GM19240 (cell line): ENCODE results near the gene AIM2.
"Not testable (repeated sequence)": the region's sequence is repeated elsewhere in the genome, so short reads cannot be mapped to it uniquely, and the experiment has no call there.

Source experiments
- DNase-seq: peaks from one replicate; pipeline ENCODE4 v3.0.0; 2011; ENCODE audit warnings: low spot score; ENCODE audit not compliant: insufficient read length

The AIM2 gene, protein sequence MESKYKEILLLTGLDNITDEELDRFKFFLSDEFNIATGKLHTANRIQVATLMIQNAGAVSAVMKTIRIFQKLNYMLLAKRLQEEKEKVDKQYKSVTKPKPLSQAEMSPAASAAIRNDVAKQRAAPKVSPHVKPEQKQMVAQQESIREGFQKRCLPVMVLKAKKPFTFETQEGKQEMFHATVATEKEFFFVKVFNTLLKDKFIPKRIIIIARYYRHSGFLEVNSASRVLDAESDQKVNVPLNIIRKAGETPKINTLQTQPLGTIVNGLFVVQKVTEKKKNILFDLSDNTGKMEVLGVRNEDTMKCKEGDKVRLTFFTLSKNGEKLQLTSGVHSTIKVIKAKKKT

DNA sequence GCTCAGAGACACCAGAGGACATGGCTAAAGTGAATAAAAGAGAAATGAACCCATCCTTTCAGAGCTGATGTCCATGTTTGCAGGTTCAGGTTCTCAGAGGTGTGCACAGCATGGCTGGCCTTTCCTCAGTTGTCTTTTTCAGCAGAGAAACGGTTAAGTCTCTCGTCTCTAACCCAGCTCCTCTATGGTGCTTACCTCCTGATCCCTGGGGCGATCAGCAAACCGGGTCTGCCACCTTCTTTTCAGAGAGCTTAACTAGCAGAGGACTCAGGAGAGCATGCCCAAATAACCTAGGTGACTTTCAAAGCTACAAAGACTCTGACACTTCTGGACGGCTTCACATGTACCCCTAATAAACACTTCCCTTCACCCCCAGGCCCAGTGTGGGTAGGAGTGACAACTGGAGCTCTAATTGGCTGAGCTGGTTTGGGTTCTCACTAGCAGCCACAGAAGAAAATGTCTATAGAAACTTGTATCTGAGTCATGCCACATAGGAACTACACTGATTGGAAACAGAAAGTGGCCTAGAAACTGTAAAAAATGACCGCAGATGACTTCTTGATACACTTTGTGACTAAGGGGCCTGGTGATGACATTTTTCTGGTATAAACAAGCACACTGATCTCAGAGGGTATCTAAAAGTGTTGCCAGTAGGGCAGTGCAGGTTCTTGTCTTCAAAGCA lies at the start of gene AIM2:
TSS of gene AIM2 (minus strand) at position 329 of the 682 bp plus-strand sequence. CDS start 3,267 bp downstream, outside the sequence.
- peak; percentile 38 for DNase-seq

DNA sequence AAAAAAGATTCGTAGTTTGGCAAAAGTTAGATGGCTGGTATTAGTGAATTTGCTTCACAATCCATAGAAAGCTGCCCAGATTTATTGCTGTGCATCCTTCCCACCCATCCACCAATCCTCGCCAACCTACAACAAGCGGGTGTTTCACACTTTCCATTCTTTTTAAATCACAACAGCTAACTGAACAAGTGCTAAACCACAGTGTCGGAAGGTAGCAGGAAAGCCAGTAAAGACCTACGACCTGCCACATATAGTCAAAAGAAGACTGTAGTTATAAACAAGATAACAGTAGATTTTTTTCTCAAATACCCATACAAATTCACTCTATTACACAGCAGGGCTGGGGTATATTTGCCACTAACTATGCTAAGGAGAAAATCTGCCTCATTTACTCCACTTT lies 47.0 kb upstream of the AIM2 start:
- DNase-seq: no peak

DNA sequence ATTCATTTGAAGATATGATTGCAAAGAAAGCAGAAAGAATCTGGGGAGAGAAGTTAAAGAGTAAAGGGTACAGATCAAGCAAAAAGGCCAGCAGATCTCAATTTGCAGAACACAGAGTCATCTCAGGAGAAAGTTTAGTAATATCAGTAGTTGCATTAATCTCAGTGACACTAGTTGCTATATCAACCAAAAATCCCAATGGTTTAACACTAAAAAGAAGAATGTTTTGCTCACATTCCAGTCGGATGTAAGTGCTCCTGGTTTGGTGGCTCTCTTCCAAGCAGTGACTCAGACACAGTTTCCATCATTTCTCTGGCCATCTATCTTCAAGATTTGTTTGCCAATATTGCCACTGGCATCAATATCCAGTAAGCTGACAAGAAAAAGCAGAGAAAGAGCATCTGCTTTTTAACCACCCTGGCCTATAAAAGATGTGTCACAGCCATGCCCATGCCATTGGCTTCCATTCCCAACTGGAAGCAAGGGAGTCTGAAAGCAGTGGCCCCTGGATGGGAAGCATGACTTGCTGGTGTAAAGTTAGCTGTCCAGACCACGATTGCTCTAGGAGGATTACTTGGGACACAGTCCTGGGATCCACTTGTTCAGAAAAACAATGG lies 45.5 kb upstream of the AIM2 start:
- peak; percentile 11 for DNase-seq

DNA sequence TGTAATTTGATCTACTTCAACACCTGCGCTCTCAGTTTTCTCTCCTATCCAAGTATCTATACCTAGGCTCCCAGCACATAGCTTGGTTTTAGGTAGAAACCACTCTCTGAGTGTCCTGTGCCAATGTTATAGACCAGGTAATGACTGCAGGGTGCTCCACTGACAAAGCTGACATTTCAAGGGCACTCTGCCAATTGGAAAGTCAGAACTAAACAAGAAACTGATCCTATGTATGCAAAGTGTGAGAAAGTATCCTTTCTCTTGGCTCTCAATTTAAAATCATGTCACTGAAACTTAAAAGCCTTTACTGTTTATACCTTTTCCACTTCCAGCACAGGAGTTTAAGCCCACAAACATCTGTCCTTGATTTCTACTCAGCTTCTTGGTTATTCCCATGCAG lies 45.0 kb upstream of the AIM2 start:
- no peak for DNase-seq

DNA sequence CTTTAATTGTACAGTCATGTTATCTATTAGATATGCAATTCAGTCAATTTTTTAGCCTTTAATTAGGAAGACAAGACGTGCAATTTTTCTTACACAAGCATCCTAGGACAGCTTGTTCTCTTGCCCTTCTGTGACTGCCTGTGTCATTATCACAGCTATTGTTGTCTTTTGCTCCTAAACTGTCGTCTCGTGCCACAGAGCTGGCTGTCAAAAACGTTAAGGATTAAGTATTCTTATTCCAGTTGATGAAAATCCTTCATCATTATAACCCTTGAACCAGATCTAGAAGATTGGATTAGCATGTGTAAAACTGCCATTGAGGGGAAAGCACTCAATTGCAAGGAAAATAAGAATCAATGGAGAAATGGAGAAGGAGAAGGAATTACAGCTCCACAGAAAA lies 43.8 kb upstream of the AIM2 start:
- DNase-seq: no peak

DNA sequence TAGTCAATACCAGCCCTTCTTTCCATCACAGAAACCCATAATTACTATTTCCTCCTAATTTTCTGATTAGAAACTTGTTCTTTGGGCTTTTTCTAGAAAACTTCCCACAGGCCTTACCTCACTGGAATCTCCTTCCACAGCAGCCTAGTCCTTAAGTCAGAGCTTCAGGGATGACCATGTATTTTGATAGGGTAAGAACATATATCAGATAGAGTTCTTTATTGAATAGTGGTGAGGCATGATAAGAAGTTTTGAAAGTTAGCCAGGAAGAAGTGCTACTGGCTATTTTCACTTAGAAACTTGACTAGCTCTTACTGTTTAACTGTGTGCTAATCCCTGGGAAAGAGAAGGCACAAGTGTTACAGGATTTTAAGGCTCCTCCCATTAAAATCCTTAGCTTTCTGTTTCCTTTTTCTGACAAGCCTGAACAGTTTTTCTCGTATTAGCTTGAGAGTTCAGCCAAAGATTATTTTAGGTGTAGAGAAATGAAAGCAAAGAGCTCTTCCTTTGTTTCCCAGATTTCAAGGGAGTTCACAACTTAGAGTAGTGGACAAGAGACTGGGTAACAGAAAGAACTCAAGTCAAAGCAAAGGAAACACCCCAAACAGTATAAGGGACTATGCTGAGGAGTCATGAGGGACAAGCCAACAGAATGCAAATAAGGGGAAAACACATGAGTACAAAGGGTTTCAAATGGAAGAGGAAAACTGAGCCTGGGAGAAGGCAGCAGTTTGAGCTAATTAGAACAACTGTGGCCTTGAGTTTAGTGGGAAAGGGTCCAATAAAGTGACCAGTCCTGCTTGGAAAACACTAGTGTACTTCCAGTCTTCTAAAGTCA lies 37.2 kb upstream of the AIM2 start:
- DNase-seq: no peak

DNA sequence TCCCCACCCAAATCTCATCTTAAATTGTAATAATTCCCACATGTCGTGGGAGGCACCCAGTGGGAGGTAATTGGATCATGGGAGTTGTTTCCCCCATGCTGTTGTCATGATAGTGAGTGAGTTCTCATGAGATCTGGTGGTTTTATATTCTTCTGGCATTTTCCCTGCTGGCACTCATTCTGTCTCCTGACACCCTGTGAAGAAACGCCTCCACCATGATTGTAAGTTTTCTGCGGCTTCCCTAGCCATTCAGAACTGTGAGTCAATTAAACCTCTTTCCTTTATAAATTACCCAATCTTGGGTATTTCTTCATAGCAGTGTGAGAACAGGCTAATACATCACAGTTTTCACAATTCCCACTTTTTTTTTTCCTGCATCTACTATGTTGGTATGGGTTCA lies 26.5 kb upstream of the AIM2 start:
- not testable (repeated sequence) for DNase-seq

DNA sequence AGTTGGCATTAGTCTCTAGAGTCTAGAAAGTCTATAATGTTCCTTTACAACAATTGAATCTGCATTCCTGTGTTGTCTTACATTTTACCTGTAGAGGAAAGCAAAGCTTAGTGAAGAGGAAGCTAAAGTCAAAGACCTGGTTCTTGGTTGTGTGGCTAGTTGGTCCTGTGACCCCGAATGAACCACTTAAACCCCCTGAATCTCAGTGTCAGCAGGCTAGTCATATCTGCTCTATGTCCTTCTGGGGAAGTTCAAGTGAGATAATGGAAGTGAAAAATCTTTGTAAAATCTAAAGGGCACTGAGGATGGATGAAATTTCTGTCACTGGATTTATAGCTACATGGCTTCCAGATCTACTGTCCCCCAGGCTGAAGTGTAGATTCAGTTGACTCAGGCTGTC lies 24.0 kb upstream of the AIM2 start:
- DNase-seq: no peak

DNA sequence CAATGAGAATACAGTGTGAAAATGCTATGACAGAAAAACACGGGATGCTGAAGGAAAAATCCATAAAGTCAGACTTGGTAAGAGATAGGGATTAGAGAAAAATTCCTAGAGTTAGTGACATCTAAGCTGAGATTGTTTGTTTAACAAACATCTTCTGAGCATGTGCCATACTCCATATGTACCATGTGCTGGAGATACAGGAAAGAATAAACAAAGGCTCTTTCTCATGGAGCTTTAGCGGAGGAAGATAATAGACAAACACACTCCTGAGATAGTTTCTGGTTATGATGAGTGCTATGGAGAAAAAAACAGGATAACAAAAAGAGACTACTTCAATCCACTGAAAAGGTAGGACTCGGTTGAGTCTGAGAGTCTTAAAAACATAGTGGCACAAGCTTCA lies 22.0 kb upstream of the AIM2 start:
- no peak for DNase-seq

DNA sequence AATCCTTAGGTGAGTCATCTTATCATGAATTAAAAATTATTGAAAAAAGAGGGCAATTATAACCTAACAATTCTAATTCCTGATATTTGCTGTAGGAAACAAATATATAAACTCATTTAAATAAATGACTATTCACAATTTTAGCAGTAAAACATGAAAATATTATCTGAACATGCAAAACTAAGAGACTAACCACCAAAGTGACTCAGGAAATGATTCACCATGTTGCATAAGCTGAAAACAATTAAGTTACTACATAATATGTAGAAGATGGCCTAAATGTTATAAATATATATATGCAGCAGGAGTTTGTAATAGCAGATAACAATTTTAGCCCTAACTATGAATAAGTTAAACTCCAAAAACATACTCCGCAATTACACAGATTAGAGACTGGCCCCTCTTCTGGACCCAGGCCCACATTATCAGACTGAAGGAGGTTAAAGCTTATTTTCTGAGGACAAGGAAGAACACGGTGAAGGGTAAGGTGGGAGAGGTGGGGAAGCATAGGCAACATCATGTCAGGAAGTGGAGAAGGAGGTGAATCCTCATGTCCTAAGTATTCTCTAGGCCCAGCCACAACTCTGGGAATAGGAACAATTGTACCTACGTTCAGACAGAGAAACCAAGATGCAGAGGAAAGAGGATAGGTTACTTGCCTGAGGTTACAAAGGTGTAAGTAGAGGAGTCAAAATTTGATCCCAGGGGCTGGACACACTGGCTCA lies 15.6 kb upstream of the AIM2 start:
- no peak for DNase-seq

DNA sequence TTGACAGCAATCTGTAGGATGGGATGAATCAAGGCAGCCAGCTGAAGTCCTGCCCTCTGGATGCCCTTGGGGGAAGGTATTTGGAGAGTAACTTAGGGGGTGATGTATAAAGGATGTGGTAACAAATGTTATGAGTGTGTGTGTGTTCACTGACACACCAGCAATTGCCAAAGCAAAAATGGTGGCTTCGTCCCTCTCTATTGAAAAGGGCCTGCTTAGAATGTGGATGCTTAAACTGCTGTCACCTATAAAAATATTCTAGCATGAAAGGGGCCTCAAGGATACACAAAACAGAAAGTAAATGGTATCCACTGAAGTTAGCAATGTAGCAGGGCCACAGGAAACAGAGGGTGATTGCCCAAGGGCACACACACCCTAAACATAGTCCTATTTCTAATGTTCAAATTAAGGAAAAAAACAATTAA lies 15.1 kb upstream of the AIM2 start:
- no peak for DNase-seq

DNA sequence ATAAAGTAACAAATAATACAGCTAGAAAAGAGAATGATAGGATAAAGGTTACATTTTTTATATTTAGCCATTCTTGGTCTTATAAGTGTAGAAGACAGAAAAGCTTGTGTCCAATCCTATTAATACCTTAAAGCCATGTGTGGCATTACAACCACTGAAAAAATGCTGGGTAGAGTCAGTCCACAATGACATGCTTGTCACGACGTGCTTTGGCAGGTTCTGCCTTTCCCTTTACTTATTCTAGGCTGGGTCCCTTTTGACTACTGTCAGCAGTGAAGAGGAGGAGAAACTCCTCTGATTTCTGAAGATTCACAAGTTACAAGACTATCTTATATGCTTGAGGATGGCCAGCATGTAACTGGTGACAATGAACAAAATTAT lies 14.6 kb upstream of the AIM2 start:
- DNase-seq: no peak

DNA sequence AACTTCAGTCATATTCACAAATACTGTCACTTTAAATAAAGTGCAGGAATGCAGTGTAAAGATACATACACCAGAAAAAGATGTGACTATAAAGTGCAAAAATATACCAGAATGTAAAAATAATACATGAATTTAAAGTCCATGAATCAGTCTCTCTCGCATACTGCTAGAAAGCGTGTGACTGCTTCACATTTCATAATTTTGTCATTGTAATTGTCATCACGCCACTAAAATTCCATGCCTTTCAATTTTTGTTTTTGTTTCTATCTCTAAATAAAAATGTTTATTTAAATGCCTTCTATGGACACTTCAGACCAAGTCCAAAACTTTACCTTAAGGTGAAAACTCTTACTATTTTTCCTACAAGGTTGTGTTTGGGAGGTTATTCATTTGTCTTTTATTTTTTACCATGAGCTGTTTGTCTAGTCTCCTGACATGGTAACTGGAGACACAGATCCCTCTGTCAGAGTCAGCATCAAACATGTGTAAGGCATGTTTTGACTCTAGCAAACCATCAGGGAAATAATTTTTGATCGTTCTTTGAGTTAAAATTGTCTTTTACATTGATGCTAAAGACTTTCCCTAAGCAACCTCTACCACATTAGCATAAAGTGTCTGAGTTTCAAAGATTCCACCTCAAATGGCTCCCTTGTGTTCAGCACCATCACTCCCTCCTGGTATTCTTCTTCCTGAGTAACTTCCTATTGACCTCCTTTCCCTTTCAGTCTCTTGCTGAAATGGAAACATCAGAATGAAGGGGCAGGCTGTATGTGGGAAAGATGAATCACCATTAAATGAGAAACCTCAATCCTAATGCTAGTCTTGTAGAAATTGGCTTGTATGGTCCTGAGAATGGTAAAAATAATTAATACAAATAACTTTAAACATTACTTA lies 14.0 kb upstream of the AIM2 start:
- DNase-seq: no peak

DNA sequence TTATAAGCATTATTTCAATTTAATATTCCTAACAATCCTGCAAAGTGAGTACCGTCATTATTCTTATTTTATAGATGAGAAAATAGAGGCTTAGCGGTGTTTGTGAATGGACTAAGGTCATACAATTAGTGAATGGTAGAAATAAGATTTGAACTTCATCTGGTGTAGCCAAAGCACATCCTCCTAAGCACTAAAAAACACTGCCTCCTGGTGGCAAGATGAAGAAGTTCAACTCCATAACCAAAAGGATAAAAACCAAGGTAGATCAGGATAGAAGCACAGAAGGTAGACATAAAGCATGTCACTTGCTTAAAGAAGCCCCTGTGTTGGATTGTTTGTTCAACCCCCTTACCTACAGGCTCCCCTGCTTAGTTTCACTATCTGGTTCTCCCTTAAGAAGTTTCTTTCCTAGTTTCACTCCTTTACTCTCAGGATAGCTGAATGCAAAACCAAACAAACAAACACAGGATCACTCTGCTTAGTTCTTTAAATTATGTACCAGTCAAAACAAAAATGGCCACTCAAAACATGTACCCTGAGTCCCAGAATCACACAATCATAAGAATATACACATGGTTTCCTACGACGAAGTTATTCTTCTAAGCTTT lies 12.7 kb upstream of the AIM2 start:
- DNase-seq: no peak

DNA sequence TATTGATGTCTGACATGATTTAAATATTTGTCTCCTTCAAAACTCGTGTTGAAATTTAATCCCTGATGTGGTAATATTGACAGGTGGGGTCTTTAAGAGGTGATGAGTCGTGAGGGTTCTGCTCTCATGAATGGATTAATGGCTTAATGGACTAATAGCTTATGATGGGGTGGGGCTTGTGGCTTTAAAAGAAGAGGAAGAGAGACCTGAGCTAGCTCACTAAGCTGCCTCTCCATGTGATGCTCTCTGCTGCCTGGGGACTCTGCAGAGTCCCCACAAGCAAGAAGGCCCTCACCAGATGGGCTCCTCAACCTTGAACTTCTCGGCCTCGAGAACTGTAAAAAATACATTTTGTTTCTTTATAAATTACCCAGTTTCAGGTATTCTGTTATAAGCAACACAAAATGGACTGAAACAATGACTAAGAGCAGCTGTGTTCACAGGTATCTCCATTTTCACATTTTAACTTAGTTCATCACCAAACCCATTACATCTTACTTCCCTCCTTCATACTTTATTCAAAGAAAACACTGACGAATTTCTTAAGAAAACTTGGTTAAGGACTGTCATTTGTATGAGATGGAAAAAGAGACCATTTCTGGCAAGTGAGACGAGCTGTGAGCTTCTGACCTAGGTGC lies 12.1 kb upstream of the AIM2 start:
- DNase-seq: no peak

DNA sequence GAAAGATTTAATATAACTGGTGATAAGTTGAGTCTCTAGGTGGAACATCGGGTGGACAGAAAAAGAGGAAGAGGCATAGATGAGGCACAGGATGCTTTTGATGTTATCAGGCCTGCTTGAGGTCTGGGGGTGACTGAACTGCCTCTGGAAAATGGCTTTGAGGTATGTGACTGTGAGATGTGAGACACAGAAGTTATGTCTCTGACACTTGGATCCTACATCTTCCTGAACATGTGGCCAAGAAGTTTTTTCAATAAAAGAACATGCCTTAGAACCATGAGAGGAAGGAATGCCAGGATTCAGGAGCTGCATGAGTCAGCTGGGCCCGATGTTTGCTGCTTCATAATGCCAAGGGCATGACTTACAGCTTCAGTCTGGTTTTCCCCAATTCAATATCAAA lies 11.5 kb upstream of the AIM2 start:
- no peak for DNase-seq

DNA sequence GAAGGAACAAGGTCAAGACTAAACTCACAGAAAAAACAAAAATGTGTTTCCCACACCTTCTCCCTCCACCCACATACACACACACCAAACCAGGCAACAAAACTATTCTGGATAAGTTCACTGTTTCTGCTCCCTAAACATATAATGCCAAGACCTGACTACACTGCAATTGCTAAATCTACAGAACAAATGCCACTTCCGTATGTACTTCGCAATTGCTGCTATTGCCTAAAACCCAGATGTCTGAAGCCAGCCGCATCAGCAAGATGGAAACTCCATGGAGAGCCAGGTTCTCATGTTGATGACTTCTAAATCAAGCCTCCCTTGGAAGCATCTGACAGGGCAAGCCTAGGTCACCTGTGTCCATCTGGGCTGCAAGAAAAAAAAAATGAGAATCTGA lies 8.3 kb upstream of the AIM2 start:
- no peak for DNase-seq

DNA sequence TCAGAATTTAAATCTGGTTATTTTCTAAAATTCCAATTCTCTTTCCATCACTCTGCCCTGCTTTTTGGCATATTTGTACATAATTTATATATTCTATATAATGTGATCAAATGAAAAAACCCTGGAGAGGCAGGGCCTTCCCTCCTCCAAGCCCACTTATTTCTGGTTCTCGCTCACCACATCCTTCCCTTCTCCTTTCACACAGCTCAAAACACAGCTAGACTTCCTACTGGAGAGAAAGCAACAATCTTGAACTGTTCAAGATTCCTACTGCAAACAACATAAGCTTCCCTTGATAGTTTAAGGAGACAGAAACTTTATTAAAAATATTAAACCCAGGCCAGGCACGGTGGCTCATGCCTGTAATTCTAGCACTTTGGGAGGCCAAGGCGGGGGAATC lies 7.6 kb upstream of the AIM2 start:
- DNase-seq: no peak

DNA sequence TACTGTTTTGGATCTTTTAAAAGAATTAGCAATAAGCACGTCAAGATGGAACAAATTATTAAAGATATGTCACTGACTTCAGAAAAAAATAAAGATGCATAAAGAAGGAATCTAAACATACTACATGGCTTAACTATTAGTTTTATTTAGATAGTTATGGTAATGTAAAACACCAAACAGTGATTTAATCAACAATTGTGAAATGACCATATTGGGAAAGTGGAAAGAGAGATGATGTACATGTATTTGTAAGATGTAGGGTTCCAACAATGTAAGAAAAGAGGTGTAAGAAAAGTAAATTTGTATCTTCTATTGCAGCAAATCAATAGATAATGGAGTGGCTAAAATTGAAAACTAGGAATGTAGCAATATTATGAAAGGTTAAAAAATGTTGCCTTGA lies 6.4 kb upstream of the AIM2 start:
- no peak for DNase-seq
